Esophagus (tissue), 2 donors: Measurements from ENCODE around the gene FOXE3. TPM values are rescaled to one million over a fixed set of nuclear protein-coding genes. Genes with fewer than 3 reads are reported as not detected.
"Not testable (repeated sequence)": the region's sequence is repeated elsewhere in the genome, so short reads cannot be mapped to it uniquely, and the experiment has no call there.

Experiments used
- H3K27ac ChIP-seq, 2 donors: one replicate each; pipeline ENCODE4 v1.5.1; 2013; ENCODE audit warnings: low read depth in 2 of 2, mild to moderate bottlenecking in 2 of 2, inconsistent platforms in 1 of 2, low read length in 1 of 2, moderate library complexity in 1 of 2
- H3K27me3 ChIP-seq, 2 donors: one replicate each; pipeline ENCODE4 v1.6.1; 2013; ENCODE audit warnings: low read length in 2 of 2, control low read depth in 1 of 2, mild to moderate bottlenecking in 1 of 2; ENCODE audit not compliant: insufficient read depth in 2 of 2, control insufficient read depth in 1 of 2
- H3K36me3 ChIP-seq, 2 donors: one replicate each; pipeline ENCODE4 v1.6.1; 2013; ENCODE audit warnings: low read length in 1 of 2; ENCODE audit not compliant: control insufficient read depth in 2 of 2, insufficient read depth in 2 of 2
- H3K4me1 ChIP-seq, 2 donors: one replicate each; pipeline ENCODE4 v1.6.1; 2013; ENCODE audit warnings: low read length in 1 of 2; ENCODE audit not compliant: control insufficient read depth in 2 of 2, insufficient read depth in 2 of 2
- H3K4me3 ChIP-seq, 2 donors: one replicate each; pipeline ENCODE4 v1.5.1; 2013; ENCODE audit warnings: low read length in 2 of 2, mild to moderate bottlenecking in 2 of 2, low read depth in 1 of 2, moderate library complexity in 1 of 2
- H3K9me3 ChIP-seq, 2 donors: one replicate each; pipeline ENCODE4 v1.6.1; 2013; ENCODE audit warnings: mild to moderate bottlenecking in 2 of 2, low read depth in 1 of 2, low read length in 1 of 2, moderate library complexity in 1 of 2; ENCODE audit not compliant: control insufficient read depth in 2 of 2, insufficient read depth in 1 of 2
- WGBS, 2 donors: extraction: QIAGEN DNeasy Blood & Tissue Kit; methylation state at CpG; one replicate each; pipeline ENCODE4 v1.1.7; 2013; 5-methylcytosine and 5-hydroxymethylcytosine counted together
- polyA plus RNA-seq, 2 donors: library from polyadenylated mRNA; stranded (reverse); fragments of 200-250 nt; gene quantifications; one replicate each; pipeline ENCODE4 v1.2.3, GENCODE V29; 2013
- donor health status: healthy with polysubstance abuse.
- donor health status: Bipolar disorder and iron deficiency.

FOXE3 gene
- polyA plus RNA-seq, 2 donors = not detected

DNA sequence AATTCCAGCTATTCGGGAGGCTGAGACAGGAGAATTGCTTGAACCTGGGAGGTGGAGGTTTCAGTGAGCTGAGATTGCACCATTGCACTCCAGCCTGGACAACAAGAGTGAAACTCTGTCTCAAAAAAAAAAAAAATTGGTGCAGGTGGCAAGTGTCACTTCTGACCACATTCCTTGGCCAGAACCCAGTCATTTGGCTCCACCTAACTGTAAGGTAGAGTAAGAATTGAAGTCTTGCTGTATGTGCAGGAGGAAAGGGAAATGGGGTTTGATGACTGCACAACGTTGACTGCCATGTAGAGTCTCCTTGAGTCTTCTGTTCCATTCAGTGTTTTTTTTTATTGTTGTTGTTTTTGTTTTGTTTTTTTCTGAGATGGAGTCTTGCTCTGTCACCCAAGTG, 37.8 kb downstream of the FOXE3 start:
- not testable (repeated sequence) for H3K27me3 ChIP-seq, H3K36me3 ChIP-seq
- WGBS, 2 donors = 83 to 89% methylated on average over 2 of the region's 2 CpGs

DNA sequence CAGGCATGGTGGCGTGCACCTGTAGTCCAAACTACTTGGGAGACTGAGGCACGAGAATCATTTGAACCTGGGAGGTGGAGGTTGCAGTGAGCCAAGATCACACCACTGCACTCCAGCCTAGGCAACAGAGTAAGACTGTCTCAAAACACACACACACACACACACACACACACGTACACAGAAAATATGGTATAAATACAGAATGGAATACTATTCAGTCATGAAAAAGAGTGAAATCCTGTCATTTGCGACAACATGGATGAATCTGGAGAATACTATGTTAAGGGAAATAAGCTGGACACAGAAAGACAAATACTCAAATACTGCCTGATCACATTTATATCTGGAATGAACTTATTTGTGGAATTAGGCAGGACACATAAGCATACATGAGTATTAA, 40.2 kb downstream of the FOXE3 start:
- WGBS, 2 donors = 70 to 83% methylated on average over 4 of the region's 4 CpGs
- Histone ChIP-seq H3K9me3 (no peaks in the 10 kb centered on the region), H3K27ac (no peak overlapping the region), H3K4me3 (no peak overlapping the region), H3K4me1 (no peaks in the 10 kb centered on the region), H3K36me3 (no peaks in the 10 kb centered on the region), H3K27me3 (peaks cover 0 to 2% of the 10 kb centered on the region in 2 donors)

More for the DNA sequence above, 37.8 kb downstream of the FOXE3 start:
- not testable (repeated sequence) for H3K27ac ChIP-seq, H3K4me3 ChIP-seq, H3K9me3 ChIP-seq, H3K4me1 ChIP-seq

DNA sequence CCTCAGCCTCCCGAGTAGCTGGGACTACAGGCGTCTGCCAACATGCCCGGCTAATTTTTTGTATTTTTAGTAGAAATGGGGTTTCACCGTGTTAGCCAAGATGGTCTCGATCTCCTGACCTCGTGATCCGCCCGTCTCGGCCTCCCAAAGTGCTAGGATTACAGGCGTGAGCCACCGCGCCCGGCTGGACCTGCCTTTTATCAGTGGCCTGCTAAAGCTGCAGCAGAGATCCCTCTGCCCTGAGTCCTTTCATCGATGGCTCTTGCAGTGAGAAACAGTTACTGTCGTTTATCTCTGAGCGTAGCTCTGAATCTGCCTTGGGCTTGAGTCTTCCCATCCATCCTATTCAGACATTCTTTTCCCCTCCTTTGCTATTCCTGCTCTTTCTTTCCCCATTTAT, 41.5 kb downstream of the FOXE3 start:
- not testable (repeated sequence) for H3K36me3 ChIP-seq, H3K4me3 ChIP-seq, H3K27ac ChIP-seq, H3K27me3 ChIP-seq, H3K4me1 ChIP-seq, H3K9me3 ChIP-seq
- WGBS, 2 donors = 87 to 92% methylated on average over 13 to 16 of the region's 16 CpGs

DNA sequence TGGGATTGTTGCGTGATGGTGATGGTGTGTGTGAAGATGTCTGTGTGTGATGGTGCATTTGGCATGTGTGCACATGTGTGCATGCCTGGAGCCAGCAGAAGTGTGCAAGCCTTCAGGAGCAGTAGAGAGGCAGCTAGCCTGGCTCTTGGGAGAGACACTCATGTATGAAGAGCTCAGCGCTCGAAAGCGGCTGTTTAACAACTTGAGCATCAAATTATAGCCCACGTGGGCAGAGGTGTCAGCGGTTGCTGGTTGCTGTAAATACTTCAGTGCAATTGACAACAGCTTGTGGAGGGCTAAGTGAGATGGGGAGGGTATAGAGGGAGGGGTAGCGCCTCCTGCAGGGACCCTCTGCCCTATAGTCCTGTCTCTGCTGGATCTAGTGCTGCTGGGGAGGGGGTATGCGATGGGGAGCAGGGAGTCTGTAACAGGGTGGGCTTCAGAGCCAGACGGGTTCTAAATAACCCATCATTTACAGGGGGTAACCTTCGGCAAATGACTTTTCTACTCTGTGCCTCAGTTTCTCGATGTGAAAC, 43.2 kb downstream of the FOXE3 start:
- H3K27me3 ChIP-seq = peaks cover 2 to 4% of the 10 kb centered on the region in 2 donors
- no peaks in the 10 kb centered on the region for H3K9me3 ChIP-seq
- H3K4me3 ChIP-seq = no peak overlapping the region
- no peaks in the 10 kb centered on the region for H3K36me3 ChIP-seq
- WGBS, 2 donors = 37 to 38% methylated on average over 11 of the region's 11 CpGs
- no peak overlapping the region for H3K27ac ChIP-seq
- no peaks in the 10 kb centered on the region for H3K4me1 ChIP-seq

DNA sequence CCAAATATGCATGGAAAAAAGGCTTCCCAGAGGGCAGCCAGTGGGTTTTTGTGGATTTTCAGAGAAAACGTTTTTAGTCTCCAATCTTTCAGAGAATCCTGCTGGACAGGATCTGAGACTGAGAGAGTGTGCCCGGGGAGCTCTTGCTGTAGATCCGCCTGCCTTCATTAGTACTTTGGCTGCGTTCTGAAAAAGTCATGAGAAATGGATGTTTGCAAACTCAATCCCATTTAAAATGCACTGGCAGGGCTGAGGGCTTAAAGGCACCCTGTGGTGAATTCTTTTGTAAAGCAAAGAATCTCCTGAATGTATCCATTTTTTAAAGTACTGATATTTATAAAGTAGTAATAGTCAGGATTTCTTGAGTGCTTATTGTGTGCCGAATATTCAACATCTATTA, 44.0 kb downstream of the FOXE3 start:
- Histone ChIP-seq H3K36me3 (no peaks in the 10 kb centered on the region), H3K27me3 (peaks cover 2 to 4% of the 10 kb centered on the region in 2 donors), H3K4me3 (no peak overlapping the region), H3K9me3 (no peaks in the 10 kb centered on the region), H3K4me1 (no peaks in the 10 kb centered on the region), H3K27ac (no peak overlapping the region)
- WGBS, 2 donors = 15 to 21% methylated on average over 5 of the region's 5 CpGs

DNA sequence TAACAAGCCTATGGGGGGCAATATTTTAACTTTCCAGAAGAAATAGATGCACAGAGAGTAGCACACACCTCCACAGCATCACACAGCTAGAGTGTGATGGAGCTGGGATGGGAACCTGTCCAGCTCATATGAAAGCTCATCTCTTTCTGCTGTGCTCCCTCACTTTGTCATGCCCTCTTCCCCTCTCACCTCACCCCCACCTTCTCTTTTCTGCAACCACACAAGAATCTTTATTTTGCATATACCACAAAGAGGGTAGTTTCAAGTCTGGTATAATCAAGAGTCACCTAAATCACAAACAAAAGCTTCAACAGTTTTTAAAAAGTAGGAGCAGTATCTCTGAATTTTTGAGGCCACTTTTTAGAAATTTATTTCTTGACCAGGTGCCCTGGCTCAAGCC, 44.4 kb downstream of the FOXE3 start:
- Histone ChIP-seq H3K4me3 (no peak overlapping the region), H3K4me1 (no peaks in the 10 kb centered on the region), H3K27me3 (peaks cover 2 to 4% of the 10 kb centered on the region in 2 donors), H3K27ac (no peak overlapping the region), H3K36me3 (no peaks in the 10 kb centered on the region), H3K9me3 (no peaks in the 10 kb centered on the region)

DNA sequence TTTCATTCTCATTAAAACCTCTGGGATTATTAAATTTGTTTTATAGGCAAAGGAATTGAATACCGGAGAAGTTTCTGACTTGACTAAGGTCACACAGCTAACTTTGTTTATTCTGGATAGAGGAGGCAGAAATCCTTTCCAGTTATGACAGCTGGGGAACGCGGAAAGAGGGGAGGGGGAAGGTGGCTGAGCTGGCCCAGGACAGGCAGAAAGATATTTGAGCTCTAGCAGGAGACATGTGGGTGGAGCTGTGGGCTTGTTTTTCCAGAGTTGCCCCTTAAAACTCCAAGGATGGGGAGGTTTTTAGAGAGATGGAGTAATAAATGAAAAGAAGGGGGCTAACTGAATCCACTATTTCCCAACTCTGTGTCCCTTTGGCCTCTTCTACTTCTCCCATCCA, 49.5 kb downstream of the FOXE3 start:
- no peaks in the 10 kb centered on the region for H3K4me1 ChIP-seq
- WGBS, 2 donors = 45 to 46% methylated on average over 3 of the region's 3 CpGs
- H3K4me3 ChIP-seq = no peak overlapping the region
- H3K27me3 ChIP-seq = peaks cover 3 to 4% of the 10 kb centered on the region in 2 donors
- peaks cover 0 to 3% of the 10 kb centered on the region in 2 donors for H3K9me3 ChIP-seq
- H3K27ac ChIP-seq = no peak overlapping the region
- no peaks in the 10 kb centered on the region for H3K36me3 ChIP-seq

Other genes with a start within 250 kb of the FOXE3 start
- gene PDZK1IP1, start 226.2 kb upstream of the FOXE3 start, polyA plus RNA-seq = 100 to 1,000 TPM; 126 to 148 TPM
- 1 to 10 TPM in 1 of 2 donors, under 1 TPM in 1; 0.82 to 1.1 TPM for gene TAL1, start 184.1 kb upstream of the FOXE3 start, polyA plus RNA-seq
- gene STIL, start 102.1 kb upstream of the FOXE3 start, polyA plus RNA-seq = 1 to 10 TPM; 1.6 to 2.4 TPM
- 100 to 1,000 TPM in 1 of 2 donors, 10 to 100 TPM in 1; 81.2 to 105 TPM for gene CMPK1, start 82.5 kb upstream of the FOXE3 start, polyA plus RNA-seq
- under 1 TPM in 1 of 2 donors, not detected in 1; 0.01 TPM for gene FOXD2, start 21.8 kb downstream of the FOXE3 start, polyA plus RNA-seq